GM18520 (cell line): Measurements from ENCODE around the gene HOXD1.

Source experiments
- ATAC-seq: cut with Tn5 transposase; IDR thresholded peaks from one replicate; pipeline ENCODE4 v1.9.1; 2021; ENCODE audit not compliant: unreplicated experiment

Gene HOXD1

DNA sequence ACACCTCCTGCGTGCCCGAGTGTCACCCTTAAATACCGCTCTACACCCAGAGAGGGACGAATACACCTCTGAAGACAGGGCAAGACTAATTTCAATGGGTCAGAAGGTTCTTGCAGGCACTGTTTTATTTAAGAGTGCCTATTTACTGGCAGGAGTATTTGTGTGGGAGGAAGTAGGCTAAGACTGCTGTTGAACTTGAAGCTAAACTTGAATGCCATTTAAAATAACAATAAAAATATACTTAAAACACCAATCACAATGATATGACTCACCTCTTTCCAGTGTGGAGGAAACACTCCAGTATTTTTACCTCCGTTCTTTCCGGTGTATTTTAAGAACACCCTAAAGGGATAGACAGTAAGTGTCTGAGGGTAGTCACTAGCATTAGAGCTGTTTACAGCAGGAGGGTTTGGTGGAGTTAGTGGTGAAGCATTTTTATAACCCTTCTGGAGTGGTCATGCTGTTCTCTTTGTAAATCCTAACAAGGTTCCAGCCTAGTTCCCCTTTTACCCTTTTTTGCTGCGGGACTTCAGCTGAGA, 9.6 kb upstream of the HOXD1 start:
- ATAC-seq: no peak

- ATAC-seq: no peak
Measured at GRCh38 chr2:176181551-176181950, 6.9 kb upstream of the HOXD1 start.

DNA sequence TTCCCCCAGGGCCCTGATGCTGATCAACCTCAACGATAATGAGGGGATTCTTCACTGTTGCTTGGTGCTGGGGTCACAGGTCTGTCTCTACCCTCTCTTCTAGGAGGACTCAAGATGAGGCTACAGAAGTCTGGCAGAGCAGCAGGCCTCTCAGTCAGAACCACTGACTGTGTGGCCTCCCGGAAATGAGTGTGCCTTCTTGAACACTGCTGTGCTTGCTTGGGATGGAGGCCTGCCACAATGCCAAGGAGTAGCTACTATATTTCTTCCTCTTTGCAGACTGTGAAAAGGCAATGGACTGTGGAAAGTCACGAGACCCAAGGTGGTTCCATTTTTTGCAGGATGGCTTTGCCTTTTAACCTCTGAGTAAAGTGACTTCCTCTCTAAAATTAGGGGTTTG, 5.8 kb upstream of the HOXD1 start:
- ATAC-seq: no peak

DNA sequence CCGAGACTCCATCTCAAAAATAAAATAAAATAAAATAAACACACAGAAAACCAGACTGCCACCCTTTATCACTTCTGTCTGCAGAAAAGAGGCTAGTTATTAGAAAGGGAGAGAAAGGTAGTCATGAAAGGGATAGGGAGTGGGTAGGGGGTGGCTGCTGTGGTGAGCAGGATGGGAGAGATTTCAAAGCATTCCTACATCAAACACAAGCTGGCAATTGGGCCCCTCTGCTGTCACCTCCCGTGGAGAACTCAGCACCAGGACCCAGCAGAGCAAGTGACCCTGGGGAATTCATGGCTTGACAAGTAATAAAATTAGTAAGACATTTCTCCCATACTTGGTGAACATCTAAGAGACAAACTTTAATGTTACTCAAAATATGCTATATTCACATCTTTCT, 3.7 kb upstream of the HOXD1 start:
- ATAC-seq: no peak

- no peak for ATAC-seq
Measured at GRCh38 chr2:176186024-176186423, 2.4 kb upstream of the HOXD1 start.

- no peak for ATAC-seq
Measured at GRCh38 chr2:176187200-176187898, 1.1 kb upstream of the HOXD1 start.

DNA sequence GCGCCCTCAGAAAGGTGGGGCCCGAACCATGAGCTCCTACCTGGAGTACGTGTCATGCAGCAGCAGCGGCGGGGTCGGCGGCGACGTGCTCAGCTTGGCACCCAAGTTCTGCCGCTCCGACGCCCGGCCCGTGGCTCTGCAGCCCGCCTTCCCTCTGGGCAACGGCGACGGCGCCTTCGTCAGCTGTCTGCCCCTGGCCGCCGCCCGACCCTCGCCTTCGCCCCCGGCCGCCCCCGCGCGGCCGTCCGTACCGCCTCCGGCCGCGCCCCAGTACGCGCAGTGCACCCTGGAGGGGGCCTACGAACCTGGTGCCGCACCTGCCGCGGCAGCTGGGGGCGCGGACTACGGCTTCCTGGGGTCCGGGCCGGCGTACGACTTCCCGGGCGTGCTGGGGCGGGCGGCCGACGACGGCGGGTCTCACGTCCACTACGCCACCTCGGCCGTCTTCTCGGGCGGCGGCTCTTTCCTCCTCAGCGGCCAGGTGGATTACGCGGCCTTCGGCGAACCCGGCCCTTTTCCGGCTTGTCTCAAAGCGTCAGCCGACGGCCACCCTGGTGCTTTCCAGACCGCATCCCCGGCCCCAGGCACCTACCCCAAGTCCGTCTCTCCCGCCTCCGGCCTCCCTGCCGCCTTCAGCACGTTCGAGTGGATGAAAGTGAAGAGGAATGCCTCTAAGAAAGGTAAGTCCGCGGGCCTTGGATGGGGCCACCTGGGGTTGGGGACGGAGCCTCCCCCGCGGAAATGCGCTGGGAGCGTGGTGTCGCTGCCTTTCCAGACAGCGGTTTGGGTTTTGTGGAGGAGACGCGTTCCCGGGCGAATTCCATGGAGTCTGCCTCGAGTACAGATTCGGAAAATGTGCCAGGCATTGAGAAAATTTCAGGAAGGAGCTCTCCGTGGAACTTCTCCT, 559 bp downstream of the HOXD1 start:
- no peak for ATAC-seq

DNA sequence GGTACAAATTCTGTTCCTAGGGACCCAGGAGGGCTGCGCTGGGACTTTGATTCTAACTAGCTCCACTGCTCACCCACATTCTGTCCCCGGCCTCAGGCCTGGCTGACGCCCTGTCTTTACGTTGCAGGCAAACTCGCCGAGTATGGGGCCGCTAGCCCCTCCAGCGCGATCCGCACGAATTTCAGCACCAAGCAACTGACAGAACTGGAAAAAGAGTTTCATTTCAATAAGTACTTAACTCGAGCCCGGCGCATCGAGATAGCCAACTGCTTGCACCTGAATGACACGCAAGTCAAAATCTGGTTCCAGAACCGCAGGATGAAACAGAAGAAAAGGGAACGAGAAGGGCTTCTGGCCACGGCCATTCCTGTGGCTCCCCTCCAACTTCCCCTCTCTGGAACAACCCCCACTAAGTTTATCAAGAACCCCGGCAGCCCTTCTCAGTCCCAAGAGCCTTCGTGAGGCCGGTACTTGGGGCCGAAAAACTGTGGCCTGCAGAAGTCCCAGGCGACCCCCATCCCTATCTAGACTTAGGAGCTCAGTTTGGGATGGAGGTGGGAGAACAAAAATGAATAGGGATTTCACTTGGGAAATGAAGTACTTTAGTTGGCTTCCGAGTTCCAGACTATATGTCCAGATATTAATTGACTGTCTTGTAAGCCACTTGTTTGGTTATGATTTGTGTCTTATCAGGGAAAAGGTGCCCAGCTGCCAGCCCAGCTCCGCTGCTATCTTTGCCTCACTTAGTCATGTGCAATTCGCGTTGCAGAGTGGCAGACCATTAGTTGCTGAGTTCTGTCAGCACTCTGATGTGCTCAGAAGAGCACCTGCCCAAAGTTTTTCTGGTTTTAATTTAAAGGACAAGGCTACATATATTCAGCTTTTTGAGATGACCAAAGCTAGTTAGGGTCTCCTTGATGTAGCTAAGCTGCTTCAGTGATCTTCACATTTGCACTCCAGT, 1.5 kb downstream of the HOXD1 start:
- ATAC-seq: no peak

- no peak for ATAC-seq
Measured at GRCh38 chr2:176192351-176192750, 3.9 kb downstream of the HOXD1 start.

DNA sequence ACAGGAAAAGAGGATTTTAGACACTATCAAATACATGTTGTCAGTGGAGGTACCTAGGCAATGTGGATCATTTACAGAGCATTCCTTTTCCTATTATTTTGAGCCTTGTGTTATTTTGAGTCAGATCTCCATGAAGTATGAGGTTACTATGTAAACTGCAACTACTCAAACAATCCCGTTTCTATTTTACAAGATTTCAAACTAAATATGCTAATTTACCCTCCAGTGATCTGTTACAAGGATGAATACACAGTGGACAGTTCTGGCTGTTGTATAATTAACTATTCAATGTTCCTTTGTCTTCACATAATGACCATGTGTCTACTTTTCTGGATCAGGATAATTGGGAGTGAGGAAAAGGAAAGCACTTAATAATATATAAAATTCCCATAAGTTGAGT, 4.6 kb downstream of the HOXD1 start:
- no peak for ATAC-seq

GRCh38 chr2:176199902-176200301, 11.4 kb downstream of the HOXD1 start:
- no peak for ATAC-seq

- no peak for ATAC-seq
Measured at GRCh38 chr2:176200971-176201370, 12.5 kb downstream of the HOXD1 start.

DNA sequence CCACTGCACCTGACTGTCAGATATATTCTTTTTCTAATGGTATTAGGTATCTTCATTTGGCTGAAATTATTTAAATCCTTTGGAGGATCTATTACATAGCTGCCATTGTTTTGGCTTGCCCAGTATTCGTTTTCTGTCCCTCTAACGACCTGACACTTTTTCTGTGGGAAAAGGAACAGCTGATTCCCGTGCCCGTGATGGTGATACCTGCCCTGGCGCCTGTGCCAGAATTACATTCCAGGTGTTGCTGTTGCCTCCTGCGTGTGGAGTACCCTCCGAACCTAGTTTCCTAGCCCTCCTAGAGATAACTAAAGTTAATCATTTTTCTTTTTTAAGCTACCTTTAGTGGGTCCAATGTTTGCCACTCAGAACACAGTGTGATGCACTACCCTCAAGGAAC, 14.0 kb downstream of the HOXD1 start:
- ATAC-seq: no peak

- no peak for ATAC-seq
Measured at GRCh38 chr2:176205126-176205525, 16.7 kb downstream of the HOXD1 start.

GRCh38 chr2:176206136-176206535, 17.7 kb downstream of the HOXD1 start:
- ATAC-seq: no peak

DNA sequence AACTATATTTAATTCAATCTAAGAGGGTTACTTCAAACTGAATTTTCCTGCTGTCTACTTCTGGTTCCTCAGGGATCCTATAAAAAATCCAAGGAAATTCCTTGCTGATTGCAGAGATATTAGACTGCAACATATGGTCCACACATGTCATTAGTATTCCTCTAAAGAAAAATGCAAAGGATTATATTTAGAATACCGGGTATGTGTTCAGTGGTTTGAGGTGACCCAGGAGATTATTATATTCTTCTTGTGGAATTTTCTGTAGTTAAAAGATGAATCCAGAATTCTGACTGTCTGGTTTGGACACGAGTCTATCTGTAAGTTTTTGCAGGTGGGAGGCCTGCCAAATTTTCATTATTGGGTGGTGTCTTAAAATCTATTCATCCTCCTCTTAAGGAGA, 18.2 kb downstream of the HOXD1 start:
- no peak for ATAC-seq

GRCh38 chr2:176211110-176211509, 22.6 kb downstream of the HOXD1 start:
- ATAC-seq: no peak

GRCh38 chr2:176212276-176212675, 23.8 kb downstream of the HOXD1 start:
- no peak for ATAC-seq

- ATAC-seq: no peak
Measured at GRCh38 chr2:176213406-176213805, 24.9 kb downstream of the HOXD1 start.

- no peak for ATAC-seq
Measured at GRCh38 chr2:176227874-176228273, 39.4 kb downstream of the HOXD1 start.

DNA sequence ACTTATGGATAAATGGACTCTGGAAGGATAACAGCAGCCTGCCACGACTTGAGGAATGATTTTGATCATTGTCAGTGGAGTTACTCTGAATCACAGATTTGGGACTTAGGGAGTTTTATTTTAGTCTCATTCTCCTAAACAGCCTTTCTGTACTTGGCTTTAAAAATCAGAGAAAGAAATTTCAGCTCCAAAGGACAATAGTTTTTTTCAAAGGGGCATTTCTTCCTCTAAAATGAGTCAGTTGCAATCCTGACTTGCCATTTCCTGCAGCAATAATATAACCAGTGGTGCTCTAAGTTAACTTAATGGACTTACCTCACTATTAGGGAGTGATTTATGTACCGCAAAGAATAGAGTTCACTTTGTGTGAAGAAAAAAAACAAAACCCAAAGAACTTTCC, 45.7 kb downstream of the HOXD1 start:
- ATAC-seq: no peak
